Tracheal epithelial cell (primary cell): ENCODE data around the gene MMRN1. TPM values are rescaled to one million over a fixed set of nuclear protein-coding genes. Genes with fewer than 3 reads are reported as not detected.

ENCODE experiments used
- total RNA-seq: library from RNA; depleted of rRNA; stranded (reverse); fragments of >200 nt; gene quantifications from 2 replicates; pipeline ENCODE4 v1.2.1, GENCODE V29; 2014

Gene MMRN1, protein sequence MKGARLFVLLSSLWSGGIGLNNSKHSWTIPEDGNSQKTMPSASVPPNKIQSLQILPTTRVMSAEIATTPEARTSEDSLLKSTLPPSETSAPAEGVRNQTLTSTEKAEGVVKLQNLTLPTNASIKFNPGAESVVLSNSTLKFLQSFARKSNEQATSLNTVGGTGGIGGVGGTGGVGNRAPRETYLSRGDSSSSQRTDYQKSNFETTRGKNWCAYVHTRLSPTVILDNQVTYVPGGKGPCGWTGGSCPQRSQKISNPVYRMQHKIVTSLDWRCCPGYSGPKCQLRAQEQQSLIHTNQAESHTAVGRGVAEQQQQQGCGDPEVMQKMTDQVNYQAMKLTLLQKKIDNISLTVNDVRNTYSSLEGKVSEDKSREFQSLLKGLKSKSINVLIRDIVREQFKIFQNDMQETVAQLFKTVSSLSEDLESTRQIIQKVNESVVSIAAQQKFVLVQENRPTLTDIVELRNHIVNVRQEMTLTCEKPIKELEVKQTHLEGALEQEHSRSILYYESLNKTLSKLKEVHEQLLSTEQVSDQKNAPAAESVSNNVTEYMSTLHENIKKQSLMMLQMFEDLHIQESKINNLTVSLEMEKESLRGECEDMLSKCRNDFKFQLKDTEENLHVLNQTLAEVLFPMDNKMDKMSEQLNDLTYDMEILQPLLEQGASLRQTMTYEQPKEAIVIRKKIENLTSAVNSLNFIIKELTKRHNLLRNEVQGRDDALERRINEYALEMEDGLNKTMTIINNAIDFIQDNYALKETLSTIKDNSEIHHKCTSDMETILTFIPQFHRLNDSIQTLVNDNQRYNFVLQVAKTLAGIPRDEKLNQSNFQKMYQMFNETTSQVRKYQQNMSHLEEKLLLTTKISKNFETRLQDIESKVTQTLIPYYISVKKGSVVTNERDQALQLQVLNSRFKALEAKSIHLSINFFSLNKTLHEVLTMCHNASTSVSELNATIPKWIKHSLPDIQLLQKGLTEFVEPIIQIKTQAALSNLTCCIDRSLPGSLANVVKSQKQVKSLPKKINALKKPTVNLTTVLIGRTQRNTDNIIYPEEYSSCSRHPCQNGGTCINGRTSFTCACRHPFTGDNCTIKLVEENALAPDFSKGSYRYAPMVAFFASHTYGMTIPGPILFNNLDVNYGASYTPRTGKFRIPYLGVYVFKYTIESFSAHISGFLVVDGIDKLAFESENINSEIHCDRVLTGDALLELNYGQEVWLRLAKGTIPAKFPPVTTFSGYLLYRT
- 1.5 and 2.2 TPM in 2 replicates for total RNA-seq

DNA sequence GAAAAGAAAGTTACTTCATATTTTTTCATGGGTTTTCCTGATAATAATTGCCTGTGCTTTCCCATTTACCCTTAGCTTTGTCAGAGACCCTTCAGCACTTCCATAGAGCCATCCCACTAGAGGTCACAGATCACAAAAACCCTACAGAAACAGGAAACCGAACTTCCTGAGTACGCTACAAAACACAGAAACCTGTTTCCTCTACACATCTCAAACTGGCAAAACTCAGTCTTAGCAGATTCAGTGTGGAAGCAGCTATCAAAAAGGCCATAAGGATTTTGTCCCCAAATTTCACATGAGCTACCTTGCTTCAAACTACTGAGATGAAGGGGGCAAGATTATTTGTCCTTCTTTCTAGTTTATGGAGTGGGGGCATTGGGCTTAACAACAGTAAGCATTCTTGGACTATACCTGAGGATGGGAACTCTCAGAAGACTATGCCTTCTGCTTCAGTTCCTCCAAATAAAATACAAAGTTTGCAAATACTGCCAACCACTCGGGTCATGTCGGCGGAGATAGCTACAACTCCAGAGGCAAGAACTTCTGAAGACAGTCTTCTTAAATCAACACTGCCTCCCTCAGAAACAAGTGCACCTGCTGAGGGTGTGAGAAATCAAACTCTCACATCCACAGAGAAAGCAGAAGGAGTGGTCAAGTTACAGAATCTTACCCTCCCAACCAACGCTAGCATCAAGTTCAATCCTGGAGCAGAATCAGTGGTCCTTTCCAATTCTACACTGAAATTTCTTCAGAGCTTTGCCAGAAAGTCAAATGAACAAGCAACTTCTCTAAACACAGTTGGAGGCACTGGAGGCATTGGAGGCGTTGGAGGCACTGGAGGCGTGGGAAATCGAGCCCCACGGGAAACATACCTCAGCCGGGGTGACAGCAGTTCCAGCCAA lies at the start of gene MMRN1:
MMRN1 (plus strand) TSS at position 206 of the 902 bp plus-strand sequence; CDS start at position 324, 118 bp downstream.

Other genes with a start within 250 kb of the MMRN1 start
- 12.6 and 16.6 TPM in 2 replicates for gene SNCA, start 57.7 kb upstream of the MMRN1 start, total RNA-seq
- gene CCSER1, start 232.5 kb downstream of the MMRN1 start, total RNA-seq: 6.0 and 6.6 TPM in 2 replicates